Transverse colon (tissue), 4 donors: Measurements from ENCODE around the gene DIS3L2. TPM values are rescaled to one million over a fixed set of nuclear protein-coding genes. Genes with fewer than 3 reads are reported as not detected.
"Not testable (repeated sequence)": the region's sequence is repeated elsewhere in the genome, so short reads cannot be mapped to it uniquely, and the experiment has no call there.

Experiments used
- DNase-seq: peaks from one replicate; pipeline ENCODE4 v3.0.0-alpha.2; 2019
- H3K27ac ChIP-seq, 4 donors: fragments of 200-600 bp; sonication (generic); 2 replicates each; pipeline ENCODE4 v1.5.1; 2016 to 2018; ENCODE audit warnings: inconsistent platforms in 4 of 4
- H3K27me3 ChIP-seq: fragments of 200-600 bp; sonication (generic); 2 replicates; pipeline ENCODE4 v1.5.1; 2017; ENCODE audit warnings: inconsistent platforms
- H3K36me3 ChIP-seq, 4 donors: fragments of 200-600 bp; sonication (generic); 2 replicates each; pipeline ENCODE4 v1.5.1; 2017 to 2019; ENCODE audit warnings: inconsistent platforms in 4 of 4
- H3K4me1 ChIP-seq, 4 donors: fragments of 200-600 bp; sonication (generic); 2 replicates each; pipeline ENCODE4 v1.5.1; 2017 to 2020; ENCODE audit warnings: inconsistent platforms in 4 of 4
- H3K4me3 ChIP-seq, 4 donors: fragments of 200-600 bp; sonication (generic); 1 replicate in 1 of 4; 2 replicates in 3 of 4; pipeline versions ENCODE4 v1.5.1 to v1.6.1; 2017 to 2019; ENCODE audit warnings: inconsistent platforms in 4 of 4
- H3K9me3 ChIP-seq, 2 donors: fragments of 200-600 bp; sonication (generic); 2 replicates each; pipeline ENCODE4 v1.5.1; 2017 to 2019; ENCODE audit warnings: inconsistent platforms in 2 of 2
- EP300 ChIP-seq: sonication (generic); formaldehyde crosslinking; IDR thresholded peaks from one replicate; pipeline ENCODE4 v1.6.1; 2017; ENCODE audit warnings: antibody characterized with exemption, low read depth
- POLR2A ChIP-seq: fragments of 450-650 bp; IDR thresholded peaks from one replicate; pipeline ENCODE4 v1.6.1; 2016; ENCODE audit warnings: antibody characterized with exemption, mild to moderate bottlenecking, moderate library complexity
- POLR2AphosphoS5 ChIP-seq, 3 donors: sonication (generic); formaldehyde crosslinking; IDR thresholded peaks; one replicate each; pipeline ENCODE4 v1.6.1; 2016; ENCODE audit warnings: antibody characterized with exemption in 3 of 3
- WGBS, 2 donors: methylation state at CpG; one replicate each; pipeline ENCODE4 v1.1.5; 2018; ENCODE audit warnings: low coverage in 1 of 2; 5-methylcytosine and 5-hydroxymethylcytosine counted together
- in situ Hi-C, 4 donors: fragments of 200-750 bp; cut with MboI; loops; one replicate each; pipeline versions ENCODE4 v1.15.0 to v1.15.1; 2017; ENCODE audit warnings: low sequenced_read_pairs in 3 of 4, low pct_ligation_motif_present in 1 of 4, low pct_unique_long_range_greater_than_20kb in 1 of 4
- intact Hi-C: fragments of 100-400 bp; cut with DNase I; formaldehyde crosslinking; loops from one replicate; pipeline ENCODE4 v1.15.1; 2023; ENCODE audit warnings: low total_unique reads
- total RNA-seq, 4 donors: library from RNA; depleted of rRNA; stranded (reverse); fragments of >200 nt; gene quantifications; one replicate each; pipeline ENCODE4 v1.1.0, GENCODE V29; 2016
- TF ChIP-seq, protein P1 (sequence below), 5 experiments: fragments of 200-600 bp in 3 of 5; fragments of 450-650 bp in 2 of 5; sonication (generic) in 3 of 5; IDR thresholded peaks; 1 replicate in 2 of 5; 2 replicates in 3 of 5; pipeline ENCODE4 v1.5.1; 2016 to 2017; ENCODE audit warnings: antibody characterized with exemption in 5 of 5, inconsistent platforms in 3 of 5, mild to moderate bottlenecking in 2 of 5, moderate library complexity in 1 of 5

The DIS3L2 gene
- total RNA-seq, 4 donors from 2014 or later: 24.7 to 99.9 (median 51.2) TPM

GRCh38 chr2:232329716-232330067 is 368.2 kb downstream of the DIS3L2 start:
- TF ChIP-seq POLR2AphosphoS5 (IDR thresholded peaks at IDR 0.05) (no peak), EP300 (no peak), POLR2A (no peak)
- TF ChIP-seq, protein P1, sequence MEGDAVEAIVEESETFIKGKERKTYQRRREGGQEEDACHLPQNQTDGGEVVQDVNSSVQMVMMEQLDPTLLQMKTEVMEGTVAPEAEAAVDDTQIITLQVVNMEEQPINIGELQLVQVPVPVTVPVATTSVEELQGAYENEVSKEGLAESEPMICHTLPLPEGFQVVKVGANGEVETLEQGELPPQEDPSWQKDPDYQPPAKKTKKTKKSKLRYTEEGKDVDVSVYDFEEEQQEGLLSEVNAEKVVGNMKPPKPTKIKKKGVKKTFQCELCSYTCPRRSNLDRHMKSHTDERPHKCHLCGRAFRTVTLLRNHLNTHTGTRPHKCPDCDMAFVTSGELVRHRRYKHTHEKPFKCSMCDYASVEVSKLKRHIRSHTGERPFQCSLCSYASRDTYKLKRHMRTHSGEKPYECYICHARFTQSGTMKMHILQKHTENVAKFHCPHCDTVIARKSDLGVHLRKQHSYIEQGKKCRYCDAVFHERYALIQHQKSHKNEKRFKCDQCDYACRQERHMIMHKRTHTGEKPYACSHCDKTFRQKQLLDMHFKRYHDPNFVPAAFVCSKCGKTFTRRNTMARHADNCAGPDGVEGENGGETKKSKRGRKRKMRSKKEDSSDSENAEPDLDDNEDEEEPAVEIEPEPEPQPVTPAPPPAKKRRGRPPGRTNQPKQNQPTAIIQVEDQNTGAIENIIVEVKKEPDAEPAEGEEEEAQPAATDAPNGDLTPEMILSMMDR (IDR thresholded peaks at IDR 0.05): no peak
- no peaks in the 10 kb centered on the region for H3K27me3 ChIP-seq
- H3K4me3 ChIP-seq: no peak overlapping the region
- H3K36me3 ChIP-seq: no peaks in the 10 kb centered on the region
- no peak for DNase-seq
- 90% methylated on average over 10 of the region's 15 CpGs; no CpG with 5 or more reads in 1 of the 2 donors for WGBS, 2 donors
- intact Hi-C loops (no loop called here), in situ Hi-C loops (loop anchor here in 3 of 4 donors (10.0 kb wide), 2 partner anchors 405 to 425 kb away; partner anchors contain the start of gene NPPC (in 1 of the 3))
- H3K4me1 ChIP-seq: no peaks in the 10 kb centered on the region
- no peaks in the 10 kb centered on the region for H3K9me3 ChIP-seq
- no peak overlapping the region for H3K27ac ChIP-seq

GRCh38 chr2:232330068-232330999 is 368.8 kb downstream of the DIS3L2 start:
- in situ Hi-C loops: no loop called here
- Histone ChIP-seq H3K36me3 (no peaks in the 10 kb centered on the region), H3K27me3 (no peaks in the 10 kb centered on the region), H3K4me1 (no peaks in the 10 kb centered on the region), H3K27ac (no peak overlapping the region), H3K9me3 (no peaks in the 10 kb centered on the region), H3K4me3 (no peak overlapping the region)
- DNase-seq: no peak
- intact Hi-C loops: no loop called here
- TF ChIP-seq POLR2AphosphoS5 (IDR thresholded peaks at IDR 0.05): no peak
- no peak for TF ChIP-seq EP300
- TF ChIP-seq, protein P1 (IDR thresholded peaks at IDR 0.05): no peak
- WGBS, 2 donors: 98% methylated on average over 8 of the region's 17 CpGs; no CpG with 5 or more reads in 1 of the 2 donors

DNA sequence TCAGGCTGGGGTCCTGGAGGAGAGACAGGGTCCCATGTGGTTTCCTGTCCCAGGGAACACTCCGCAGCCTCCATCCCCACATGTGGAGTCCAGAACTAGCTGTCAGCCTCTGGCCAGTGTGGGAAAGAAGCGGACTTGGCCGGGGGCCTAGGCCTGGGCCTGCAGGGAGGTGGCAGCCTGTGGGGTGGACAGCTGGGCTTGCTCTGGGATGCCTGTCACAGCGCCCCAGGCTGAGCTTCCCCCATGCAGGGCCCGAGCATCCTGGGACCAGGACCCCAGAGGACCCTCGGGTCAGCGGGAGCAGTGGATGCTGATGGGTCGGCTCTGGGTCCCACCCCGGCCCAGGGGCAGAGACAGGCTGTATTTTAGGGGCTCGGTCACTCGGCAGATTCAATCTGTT is 369.5 kb downstream of the DIS3L2 start:
- H3K4me1 ChIP-seq, in situ Hi-C loops, H3K4me3 ChIP-seq, H3K27ac ChIP-seq, DNase-seq, H3K36me3 ChIP-seq, intact Hi-C loops, H3K9me3 ChIP-seq, H3K27me3 ChIP-seq: not testable (repeated sequence)
- 75% methylated on average over 8 of the region's 11 CpGs; no CpG with 5 or more reads in 1 of the 2 donors for WGBS, 2 donors

GRCh38 chr2:232331641-232332040 is 370.1 kb downstream of the DIS3L2 start:
- intact Hi-C loops, H3K4me3 ChIP-seq, H3K4me1 ChIP-seq, H3K27ac ChIP-seq, H3K27me3 ChIP-seq, in situ Hi-C loops, DNase-seq, H3K9me3 ChIP-seq, H3K36me3 ChIP-seq: not testable (repeated sequence)
- 100% methylated on average over 5 of the region's 11 CpGs; no CpG with 5 or more reads in 1 of the 2 donors for WGBS, 2 donors

DNA sequence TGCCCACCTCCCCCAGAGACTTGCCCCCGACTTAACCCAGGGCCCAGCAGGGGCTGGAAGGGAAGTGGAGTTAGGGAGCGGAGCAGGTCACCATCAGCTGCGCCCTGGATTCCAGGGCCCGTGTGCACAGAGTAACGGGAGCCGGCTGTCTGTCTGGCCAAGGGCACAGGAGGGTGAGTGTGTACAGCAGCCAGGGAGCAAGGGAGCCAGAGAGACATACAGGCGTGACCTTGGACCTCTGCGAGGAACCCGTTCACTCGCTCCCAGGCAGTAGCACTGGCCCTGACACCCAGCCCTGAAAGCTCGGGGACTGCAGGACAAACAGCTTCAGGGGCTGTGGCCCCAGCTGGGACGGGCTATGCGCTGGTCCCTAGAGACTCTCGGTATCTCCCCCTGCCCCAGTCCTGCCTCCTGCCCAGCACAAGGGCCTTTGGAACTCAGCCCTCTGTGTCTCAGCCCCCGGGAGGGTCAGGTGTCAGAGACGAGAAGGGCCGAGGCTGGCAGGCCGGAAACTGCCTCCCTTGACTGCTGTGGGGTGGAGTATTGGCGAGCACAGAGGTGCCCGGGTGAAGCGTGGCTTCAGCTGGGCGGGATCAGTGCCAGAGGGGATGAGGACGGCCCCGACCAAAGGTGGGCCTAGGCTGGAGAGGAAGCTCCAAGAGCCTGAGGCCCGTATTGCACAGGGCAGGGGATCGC is 370.9 kb downstream of the DIS3L2 start:
- DNase-seq, H3K9me3 ChIP-seq, intact Hi-C loops, H3K27me3 ChIP-seq, H3K4me1 ChIP-seq, H3K27ac ChIP-seq, H3K4me3 ChIP-seq, in situ Hi-C loops, H3K36me3 ChIP-seq: not testable (repeated sequence)
- WGBS, 2 donors: 94% methylated on average over 13 of the region's 26 CpGs; no CpG with 5 or more reads in 1 of the 2 donors
